Activated T-cell treated with anti-CD3 and anti-CD28 coated beads for 24 hours (primary cell): ENCODE measurements around the gene ADK.
"Not testable (repeated sequence)": the region's sequence is repeated elsewhere in the genome, so short reads cannot be mapped to it uniquely, and the experiment has no call there.

Experiments used
- DNase-seq: peaks from one replicate; pipeline ENCODE4 v3.0.0-alpha.2; 2020; ENCODE audit warnings: low read depth

Gene ADK

DNA sequence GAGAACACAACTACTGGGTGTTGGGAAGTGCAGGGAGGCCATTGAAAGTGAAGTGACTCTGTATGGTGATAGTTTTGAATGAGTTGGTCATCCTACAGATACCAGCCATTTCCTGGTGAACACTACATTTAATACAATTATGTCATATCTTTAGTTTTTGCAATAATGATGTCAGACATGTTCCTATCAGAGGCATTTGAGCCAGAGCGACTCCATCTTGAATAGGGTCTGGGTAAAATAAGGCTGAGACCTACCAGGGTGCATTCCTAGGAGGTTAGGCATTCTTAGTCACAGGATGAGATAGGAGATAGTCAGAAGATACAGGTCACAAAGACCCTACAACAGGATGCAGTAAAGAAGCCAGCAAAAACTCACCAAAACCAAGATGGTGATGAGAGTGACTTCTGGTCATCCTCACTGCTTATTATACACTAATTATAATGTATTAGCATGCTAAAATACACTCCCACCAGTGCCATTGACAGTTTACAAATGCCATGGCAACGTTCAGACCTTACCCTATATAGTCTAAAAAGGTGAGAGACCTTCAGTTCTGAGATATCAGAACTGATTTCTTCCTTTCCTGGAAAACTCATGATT, 28.2 kb downstream of the ADK start:
- no peak for DNase-seq

DNA sequence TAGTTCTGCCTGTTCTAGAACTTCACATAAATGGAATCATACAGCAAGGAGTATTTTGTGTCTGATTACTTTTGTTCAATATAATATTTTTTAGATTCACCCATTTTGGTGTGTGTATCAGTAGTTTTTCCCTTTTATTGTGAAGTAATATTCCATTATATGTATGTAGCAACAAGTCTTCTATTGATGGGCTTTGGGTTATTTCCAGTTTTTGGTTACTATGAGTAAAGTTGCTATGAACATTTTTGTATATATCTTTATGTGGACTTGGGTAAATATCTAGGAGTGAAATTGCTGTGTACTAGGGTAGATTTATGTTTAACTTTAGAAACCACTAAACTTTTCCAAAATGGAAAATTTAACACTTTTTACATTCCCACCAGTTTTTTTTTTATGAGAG, 35.7 kb downstream of the ADK start:
- no peak for DNase-seq

DNA sequence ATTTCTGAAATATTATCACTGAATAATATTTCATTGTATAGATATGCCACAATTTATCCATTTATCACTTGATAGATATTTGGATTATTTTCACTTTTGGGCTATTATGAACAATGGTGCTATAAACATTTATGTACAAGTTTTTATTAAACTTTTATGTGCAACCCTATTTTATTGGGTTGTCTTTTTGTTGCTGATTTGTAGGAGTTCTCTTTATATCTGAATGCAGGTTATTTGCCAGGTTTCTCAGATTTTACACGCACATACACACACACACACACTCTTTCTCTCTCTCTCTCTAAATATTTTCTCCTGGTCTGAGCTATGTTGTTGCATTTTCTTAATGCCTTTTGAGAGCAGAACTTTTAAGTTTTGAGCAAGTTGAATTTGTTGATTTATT, 36.2 kb downstream of the ADK start:
- no peak for DNase-seq

DNA sequence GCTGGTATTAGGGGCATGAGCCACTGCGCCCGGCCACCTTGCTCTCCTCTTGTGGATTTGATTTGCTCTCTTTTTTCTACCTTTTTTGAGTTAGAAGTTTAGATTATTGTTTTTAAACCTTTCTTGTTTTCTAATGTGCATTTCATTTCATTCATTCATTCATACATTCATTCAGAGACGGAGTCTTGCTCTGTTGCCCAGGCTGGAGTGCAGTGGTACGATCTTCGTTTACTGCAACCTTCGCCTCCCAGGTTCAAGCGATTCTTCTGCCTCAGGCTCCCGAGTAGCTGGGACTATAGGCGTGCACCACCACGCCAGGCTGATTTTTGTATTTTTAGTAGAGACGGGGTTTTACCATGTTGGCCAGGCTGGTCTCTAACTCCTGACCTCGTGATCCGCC, 37.6 kb downstream of the ADK start:
- not testable (repeated sequence) for DNase-seq

DNA sequence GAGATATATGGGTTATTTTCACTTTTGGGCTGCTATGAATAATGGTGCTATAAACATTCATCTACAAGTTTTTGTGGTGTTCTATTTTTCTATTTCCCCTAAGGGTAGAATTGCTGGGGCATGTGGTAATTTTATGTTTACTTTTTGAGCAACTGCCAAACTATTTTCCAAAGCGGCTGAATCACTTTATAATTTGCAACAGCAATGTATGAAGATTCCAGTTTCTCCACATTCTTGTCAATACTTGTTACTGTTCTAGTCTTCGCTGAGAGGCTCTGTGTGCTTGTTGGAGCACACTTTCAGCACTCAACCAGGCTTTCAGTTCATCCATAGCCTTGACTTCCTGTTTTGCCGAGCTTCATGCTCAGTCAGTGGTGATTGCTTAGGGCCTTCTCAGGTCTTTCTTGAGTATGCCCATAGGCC, 39.0 kb downstream of the ADK start:
- DNase-seq, result no peak

DNA sequence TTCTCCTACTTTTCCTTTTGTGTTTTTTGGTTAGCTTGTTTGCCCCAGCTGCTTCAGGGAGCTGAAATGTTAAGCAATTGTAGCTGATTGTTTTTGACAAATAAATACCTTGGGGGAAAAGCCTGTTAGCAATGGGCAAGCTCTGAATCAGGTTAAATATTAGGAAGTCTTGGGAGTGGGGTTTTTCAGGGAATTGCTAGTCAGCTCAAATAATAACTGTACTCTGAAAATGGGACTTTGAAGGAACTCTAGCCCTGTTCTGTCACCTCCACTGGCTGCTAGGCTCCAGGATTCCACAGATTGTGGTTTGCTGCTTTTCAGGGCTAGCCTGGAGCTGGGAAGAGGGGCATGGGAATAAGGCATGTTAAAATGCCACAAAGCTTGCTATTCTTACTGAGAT, 39.5 kb downstream of the ADK start:
- no peak for DNase-seq

DNA sequence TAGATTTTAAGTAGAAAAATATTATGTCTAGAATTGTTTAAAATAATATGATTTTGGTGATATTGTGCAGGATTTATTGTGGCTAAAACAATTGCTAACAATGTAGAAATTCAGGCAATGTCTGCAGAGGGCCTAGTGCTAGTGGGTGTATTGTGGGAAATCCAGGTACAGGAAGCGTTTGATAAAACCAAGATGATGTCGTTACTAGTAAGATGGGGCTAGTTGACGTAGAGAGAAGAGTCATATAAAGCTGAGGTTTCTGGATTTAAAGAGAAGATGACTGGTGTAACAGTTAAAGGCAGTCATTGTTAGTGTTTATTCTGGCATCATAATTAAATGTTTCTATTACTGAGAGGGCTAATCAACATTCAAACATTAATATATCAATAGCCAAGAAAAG, 43.5 kb downstream of the ADK start:
- no peak for DNase-seq

DNA sequence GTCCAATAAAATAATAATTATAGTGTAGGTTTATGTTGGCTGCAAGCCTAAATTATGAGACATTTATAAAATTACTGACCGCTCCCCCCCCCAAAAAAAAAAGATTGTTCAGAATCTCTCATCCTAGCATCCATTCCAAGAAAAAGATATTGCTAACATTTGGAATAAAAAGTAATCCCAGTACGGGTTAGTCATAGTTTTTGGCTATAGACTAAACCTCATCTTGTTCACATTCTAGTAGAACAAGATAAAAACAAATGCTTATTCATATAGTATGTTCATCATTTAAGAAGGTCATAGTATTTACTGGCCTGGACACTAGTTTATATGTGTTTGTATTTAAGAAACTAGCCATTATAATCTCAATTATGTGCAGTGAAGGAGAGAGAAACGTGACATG, 44.0 kb downstream of the ADK start:
- DNase-seq, result no peak

DNA sequence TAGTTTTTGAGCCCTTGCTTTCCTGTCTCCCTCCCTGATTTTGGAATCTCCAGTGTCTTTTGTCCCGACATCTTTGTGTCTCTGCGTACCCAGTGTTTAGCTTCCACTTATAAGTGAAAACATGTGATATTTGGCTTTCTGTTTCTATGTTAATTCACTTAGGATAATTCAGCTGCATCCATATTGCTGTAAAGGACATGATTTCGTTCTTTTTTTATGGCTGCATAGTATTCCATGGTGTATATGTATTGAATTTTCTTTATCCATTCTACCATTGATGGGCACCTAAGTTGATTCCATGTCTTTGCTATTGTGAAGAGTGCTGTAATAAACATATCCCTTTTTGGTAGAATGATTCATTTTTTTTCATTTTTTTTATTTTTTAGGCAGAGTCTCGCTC, 48.3 kb downstream of the ADK start:
- DNase-seq, result no peak

DNA sequence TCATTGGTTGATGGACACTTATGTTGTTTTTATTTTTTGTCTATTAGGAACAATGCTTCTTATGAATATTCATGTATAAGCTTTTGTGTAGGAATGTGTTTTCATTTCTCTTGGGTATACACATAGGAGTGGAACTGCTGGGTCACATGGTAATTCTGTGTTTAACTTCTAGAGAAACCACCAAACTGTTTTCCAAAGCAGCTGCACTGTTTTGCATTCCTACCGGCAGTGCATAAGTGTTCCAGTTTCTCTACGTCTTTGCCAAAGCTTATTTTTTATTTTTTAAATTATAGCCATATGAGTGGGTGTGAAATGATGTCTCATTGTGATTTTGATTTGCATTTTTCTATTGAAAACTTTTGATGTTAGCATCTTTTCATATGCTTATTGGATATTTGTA, 51.3 kb downstream of the ADK start:
- no peak for DNase-seq

DNA sequence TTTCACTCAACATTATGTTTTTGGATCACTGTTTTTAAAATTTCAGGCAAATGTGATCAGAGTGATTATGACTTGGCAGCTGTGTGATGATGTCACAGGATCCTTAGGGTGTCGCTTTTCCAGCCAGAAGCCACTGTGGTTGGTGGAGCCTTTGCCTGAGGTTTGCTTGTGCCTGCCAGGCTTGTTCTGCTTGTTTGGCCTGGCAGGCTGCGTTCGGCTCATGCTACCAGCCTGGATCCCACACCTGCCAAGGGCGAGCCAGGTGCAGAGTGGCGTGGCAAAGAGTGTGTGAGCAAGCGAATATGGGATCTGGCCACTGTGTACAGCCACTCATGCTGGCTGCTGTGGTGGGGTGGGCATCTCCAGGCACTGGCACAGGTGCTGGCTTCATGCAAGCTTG, 55.7 kb downstream of the ADK start:
- DNase-seq, result no peak

DNA sequence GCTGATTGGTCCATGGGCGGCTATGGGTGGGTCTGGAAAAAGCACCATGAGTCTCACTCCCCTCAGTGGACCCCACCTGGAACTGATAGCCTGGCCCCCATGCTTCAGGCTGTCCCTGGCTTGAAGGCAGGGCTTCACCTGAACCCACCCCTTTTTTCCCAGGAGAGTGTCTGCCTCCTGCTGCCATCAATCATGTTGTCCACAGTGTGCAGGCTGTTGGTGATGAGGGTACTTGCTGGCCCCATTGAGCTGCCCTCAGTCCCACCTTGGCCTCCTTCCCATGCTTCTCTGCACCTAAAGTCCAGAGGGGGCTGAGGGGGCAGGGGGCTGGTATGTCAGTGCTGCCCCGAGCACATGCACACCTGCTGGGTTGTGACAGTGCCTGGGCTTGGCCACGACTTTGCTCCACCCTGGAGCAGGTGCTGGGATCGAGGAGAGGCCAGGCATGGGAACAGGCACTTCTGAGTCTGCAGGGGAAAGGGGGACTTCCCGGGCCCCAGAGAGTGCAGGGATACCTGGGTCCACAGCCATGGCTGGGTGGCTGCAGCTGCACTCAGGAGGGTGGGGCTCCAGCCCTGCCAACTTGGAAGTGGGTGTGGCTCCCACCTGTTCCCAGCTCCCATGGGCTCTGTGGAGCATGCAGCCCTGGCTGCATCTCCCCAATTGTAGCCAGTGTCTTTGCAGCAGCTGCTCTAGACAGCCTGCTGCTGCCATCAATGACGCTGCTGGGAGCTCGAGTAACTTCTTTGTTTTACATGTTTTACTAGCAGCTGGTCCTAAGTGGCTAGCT, 56.9 kb downstream of the ADK start:
- no peak for DNase-seq

DNA sequence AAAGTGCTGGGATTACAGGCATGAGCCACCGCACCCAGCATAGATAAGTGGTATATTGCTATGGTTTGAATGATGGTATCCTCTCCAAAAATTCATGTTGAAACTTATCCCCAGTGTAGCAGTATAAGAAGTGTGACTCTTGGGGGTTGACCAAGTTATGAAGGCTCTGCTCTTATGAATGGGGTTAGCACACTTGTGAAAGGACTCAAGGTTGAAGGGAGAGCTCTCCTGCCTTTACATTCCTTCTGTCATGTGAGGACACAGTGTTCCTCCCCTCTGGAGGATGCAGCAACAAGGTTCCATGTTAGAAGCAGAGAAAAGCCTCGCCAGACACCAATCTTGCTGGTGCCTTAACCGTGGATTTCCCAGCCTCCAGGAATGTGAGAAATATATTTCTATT, 58.0 kb downstream of the ADK start:
- no peak for DNase-seq

DNA sequence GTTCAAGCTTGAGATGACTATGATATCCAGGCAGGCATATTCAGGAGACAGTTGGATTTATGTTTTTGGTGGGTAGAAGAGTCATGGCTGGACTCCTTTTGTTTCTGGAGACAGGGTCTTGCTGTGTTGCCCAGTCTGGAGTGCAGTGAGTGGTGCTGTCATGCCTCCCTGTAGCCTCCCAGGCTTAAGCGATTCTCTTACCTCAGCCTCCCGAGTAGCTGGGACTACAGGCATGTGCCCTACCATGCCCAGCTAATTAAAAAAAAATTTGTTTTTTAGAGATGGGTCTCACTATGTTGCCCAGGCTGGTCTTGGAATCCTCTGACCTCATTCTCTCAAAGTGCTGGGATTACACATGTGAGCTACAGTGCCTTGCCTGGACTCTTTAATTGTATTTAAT, 62.0 kb downstream of the ADK start:
- no peak for DNase-seq

DNA sequence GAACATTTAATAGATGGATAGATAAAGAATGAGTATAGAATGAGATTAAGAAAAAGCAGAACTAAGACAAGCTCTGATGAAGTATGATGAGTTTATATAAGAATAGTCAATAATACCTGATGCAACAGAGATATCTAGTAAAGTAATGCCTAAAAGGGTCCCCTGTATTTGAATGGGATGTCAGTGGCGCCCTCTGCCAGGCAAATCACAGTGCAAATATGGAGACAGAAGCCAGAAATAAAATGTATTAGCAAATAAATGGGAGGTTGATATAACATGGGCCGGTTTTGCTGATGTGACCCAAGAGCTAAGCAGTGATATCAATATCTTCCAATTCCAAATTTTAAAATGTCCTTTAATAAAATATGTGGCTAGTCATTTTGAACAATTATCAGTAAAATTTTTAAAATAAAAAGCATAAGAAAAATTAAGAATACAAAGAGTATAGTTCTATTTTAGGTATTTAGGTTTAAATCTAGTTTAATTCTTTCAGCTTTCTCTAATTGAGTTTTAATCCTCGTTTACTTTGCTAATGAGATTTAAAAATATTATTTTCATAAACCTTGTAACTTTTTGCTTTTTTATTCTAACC, 62.6 kb downstream of the ADK start:
- DNase-seq, result no peak

DNA sequence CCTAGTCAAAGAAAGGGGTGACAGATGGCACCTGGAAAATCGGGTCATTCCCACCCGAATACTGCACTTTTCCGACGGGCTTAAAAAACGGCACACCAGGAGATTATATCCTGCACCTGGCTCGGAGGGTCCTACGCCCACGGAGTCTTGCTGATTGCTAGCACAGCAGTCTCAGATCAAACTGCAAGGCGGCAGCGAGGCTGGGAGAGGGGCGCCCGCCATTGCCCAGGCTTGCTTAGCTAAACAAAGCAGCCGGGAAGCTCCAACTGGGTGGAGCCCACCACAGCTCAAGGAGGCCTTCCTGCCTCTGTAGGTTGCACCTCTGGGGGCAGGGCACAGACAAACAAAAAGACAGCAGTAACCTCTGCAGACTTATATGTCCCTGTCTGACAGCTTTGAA, 66.1 kb downstream of the ADK start:
- DNase-seq, result not testable (repeated sequence)

DNA sequence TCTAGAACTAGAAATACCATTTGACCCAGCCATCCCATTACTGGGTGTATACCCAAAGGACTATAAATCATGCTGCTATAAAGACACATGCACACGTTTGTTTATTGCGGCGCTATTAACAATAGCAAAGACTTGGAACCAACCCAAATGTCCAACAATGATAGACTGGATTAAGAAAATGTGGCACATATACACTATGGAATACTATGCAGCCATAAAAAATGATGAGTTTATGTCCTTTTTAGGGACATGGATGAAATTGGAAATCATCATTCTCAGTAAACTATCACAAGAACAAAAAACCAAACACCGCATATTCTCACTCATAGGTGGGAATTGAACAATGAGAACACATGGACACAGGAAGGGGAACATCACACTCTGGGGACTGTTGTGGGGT, 71.4 kb downstream of the ADK start:
- not testable (repeated sequence) for DNase-seq

DNA sequence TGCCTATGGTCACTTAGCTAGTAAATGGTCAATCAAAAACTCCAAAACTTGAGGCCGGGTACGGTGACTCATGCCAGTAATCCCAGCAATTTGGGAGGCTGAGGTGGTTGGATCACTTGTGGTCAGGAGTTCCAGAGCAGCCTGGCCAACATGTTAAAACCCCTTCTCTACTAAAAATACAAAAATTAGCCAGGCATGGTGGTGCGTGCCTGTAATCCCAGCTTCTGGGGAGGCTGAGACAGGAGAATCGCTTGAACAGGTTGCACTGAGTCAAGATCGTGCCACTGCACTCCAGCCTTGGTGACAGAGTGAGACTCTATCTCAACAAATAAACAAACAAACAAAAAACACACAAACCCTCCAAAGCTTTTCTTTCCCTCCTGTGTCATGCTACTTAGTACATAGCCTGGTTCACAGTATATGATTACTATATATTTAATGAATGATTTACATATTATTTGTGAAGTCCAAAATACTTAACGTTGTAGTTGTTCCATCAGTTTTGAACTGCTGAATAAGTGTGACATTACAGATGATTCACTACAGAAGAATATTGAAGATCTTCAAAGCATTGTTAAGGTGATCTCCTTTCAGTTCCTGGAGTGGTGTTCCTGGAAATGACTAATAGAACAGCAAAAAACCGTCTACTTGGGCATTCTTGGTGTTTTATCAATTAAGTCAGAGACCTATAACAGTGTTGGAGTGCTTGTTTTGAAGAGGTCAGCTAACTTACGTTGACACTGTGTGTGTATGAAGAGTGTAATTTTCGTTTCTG, 72.9 kb downstream of the ADK start:
- DNase-seq, result no peak

DNA sequence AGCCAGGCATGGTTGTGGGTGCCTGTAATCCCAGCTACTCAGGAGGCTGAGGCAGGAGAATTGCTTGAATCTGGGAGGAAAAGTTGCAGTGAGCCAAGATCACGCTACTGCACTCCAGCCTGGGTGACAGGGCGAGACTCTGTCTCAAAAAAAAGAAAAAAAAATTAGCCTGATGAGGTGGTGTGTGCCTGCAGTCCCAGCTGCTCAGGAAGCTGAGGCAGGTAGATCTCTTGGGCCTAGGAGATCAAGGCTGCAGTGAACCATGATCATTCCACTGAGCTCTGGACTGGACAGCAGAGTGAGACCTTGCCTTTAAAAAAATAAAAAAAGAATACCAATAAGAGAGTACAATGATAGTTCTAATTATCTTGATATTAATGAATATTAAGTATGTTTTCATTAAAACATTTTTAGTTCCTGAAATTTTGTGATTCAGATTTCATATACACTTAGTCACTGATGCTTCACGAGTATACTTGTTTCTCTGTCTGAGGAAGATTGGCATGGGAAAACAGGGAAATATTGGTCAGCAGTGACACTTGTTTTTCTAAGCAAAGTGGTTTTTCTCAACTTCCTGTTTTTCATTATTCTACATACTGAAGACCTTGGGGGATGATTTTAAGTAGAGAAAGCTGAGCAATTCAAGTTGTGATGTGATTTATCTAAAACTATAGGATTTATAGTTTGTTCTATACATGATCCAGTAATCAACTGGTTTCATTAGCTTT, 76.8 kb downstream of the ADK start:
- no peak for DNase-seq

DNA sequence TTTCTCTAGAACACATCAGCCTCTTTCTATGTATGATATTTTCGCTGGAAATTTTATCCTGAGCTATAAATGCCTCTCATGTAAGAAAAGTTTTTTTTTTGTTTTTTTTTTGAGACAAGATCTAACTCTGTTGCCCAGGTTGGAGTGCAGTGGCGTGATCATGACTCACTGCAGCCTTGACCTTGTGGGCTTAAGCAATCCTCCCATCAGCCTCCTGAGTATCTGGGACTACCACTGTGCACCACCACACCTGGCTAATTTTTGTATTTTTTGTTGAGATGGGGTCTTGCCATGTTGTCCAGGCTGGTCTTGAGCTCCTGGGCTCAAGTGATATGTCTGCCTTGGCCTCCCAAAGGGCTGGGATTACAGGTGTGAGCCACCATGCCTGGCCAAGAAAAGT, 80.4 kb downstream of the ADK start:
- no peak for DNase-seq

DNA sequence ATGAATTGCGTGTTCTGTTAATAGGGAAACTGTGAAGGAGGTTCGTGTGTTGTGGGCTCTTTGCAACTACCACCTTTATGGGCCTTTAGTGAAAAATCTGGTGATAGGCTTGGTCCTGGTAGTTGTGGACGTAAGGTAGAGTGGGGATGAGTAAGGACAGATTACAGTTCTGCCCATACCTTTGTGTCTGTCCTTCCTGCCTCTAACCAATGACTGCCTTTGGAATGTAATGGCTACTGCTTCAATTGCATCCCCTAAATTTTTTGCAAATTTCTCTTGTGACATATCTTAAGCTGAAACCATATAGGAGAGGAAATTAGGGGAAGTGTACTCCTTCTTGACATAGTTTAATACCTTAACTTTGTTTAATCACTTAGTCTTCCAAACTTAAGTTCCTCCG, 82.3 kb downstream of the ADK start:
- no peak for DNase-seq

DNA sequence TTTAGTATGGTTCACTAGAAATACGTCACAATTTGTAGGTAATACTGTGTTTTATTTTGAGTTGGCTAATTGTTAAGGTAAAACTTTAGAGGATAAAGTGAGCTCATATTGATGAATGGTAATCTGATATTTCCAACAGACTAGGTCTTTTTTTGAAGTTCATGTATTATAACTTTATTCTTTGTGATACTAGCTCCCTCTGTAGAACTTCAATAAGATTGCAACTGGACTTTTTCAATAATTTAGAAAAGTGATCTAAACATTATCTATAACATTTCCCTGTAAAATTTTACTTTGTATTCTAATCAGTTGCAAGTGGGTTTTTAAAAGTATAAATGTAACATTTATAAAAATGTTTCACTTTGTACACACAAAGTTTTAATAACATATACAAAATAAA, 83.5 kb downstream of the ADK start:
- no peak for DNase-seq
